ENCODE measurements around the gene CACNA1H. TPM values are rescaled to one million over a fixed set of nuclear protein-coding genes. Genes with fewer than 3 reads are reported as not detected.
"Not testable (repeated sequence)": the region's sequence is repeated elsewhere in the genome, so short reads cannot be mapped to it uniquely, and the experiment has no call there.

CACNA1H gene
- total and polyA plus RNA-seq, 9 of the 15 experiments (the other 6 are each of a cell fraction or from before 2014, with no cell fraction given): 0.10 to 0.18 TPM; not detected in 7

GRCh38 chr16:1255276-1256122, 102.6 kb downstream of the CACNA1H start, which contains the start of gene TPSD1:
TSS of gene TPSD1 (plus strand) at chr16:1256069. CDS start at chr16:1256281, 212 bp downstream.
- POLR2A ChIA-PET; BruUV-seq (replicated peaks); ATAC-seq: not testable (repeated sequence)

GRCh38 chr16:1256296-1256873, 103.5 kb downstream of the CACNA1H start:
- ATAC-seq; DNase-seq (ENCODE audit: extremely low read depth in 1 of 4, low spot score in 3 of 4); FAIRE-seq; H3K9me3 ChIP-seq (replicated peaks; ENCODE audit: control insufficient read depth, insufficient read depth, low read depth, low read length); H3K79me2 ChIP-seq (ENCODE audit: control insufficient read depth, insufficient read depth, low read length); H3K9me1 ChIP-seq (ENCODE audit: control insufficient read depth, insufficient read depth, low read length); POLR2A ChIA-PET; CTCF ChIA-PET (ENCODE audit: low intra/inter-chr PET ratio); H3K4me2 ChIP-seq (ENCODE audit: insufficient read depth, low read length); H3K36me3 ChIP-seq (ENCODE audit: control insufficient read depth, insufficient read depth, low read length); H4K20me1 ChIP-seq (replicated peaks; ENCODE audit: control insufficient read depth, insufficient read depth, low read length); H2AFZ ChIP-seq (ENCODE audit: low read depth, low read length); intact Hi-C loops (cut with micrococcal nuclease); H3K27ac ChIP-seq (ENCODE audit: extremely low read depth, low read depth, low read length); BruUV-seq (replicated peaks); H3K4me3 ChIP-seq; in situ Hi-C loops (cut with MboI); H3K9ac ChIP-seq (ENCODE audit: insufficient read depth in 1 of 2, low read depth in 2 of 2, low read length in 2 of 2): not testable (repeated sequence)
- Histone ChIP-seq H3K27me3 (ENCODE audit: control insufficient read depth in 2 of 2, insufficient read depth in 2 of 2, low read length in 2 of 2) (peaks cover 16 to 41% of the 10 kb centered on the region in 2 experiments; a peak in 4 of 5 replicates), H3K4me1 (replicated peaks in 1 of 2; ENCODE audit: control insufficient read depth in 2 of 2, insufficient read depth in 2 of 2, low read length in 2 of 2) (peaks cover 0 to 43% of the 10 kb centered on the region in 2 experiments; a peak in 2 of 5 replicates)
- 16% methylated on average over 12 of the region's 23 CpGs for WGBS (ENCODE audit: insufficient coverage, low coverage, missing lambda C conversion rate)

More at GRCh38 chr16:1255276-1256122, 102.6 kb downstream of the CACNA1H start, which contains the start of gene TPSD1:
- H4K20me1 ChIP-seq (replicated peaks; ENCODE audit: control insufficient read depth, insufficient read depth, low read length); H3K9me1 ChIP-seq (ENCODE audit: control insufficient read depth, insufficient read depth, low read length); H3K79me2 ChIP-seq (ENCODE audit: control insufficient read depth, insufficient read depth, low read length); H3K4me3 ChIP-seq; H3K9ac ChIP-seq (ENCODE audit: insufficient read depth in 1 of 2, low read depth in 2 of 2, low read length in 2 of 2); H3K27ac ChIP-seq (ENCODE audit: extremely low read depth, low read depth, low read length); H3K4me2 ChIP-seq (ENCODE audit: insufficient read depth, low read length); in situ Hi-C loops (cut with MboI); H3K36me3 ChIP-seq (ENCODE audit: control insufficient read depth, insufficient read depth, low read length); DNase-seq (ENCODE audit: extremely low read depth in 1 of 4, low spot score in 3 of 4); CTCF ChIA-PET (ENCODE audit: low intra/inter-chr PET ratio); FAIRE-seq; H3K9me3 ChIP-seq (replicated peaks; ENCODE audit: control insufficient read depth, insufficient read depth, low read depth, low read length); H2AFZ ChIP-seq (ENCODE audit: low read depth, low read length); intact Hi-C loops (cut with micrococcal nuclease): not testable (repeated sequence)
- Histone ChIP-seq H3K27me3 (ENCODE audit: control insufficient read depth in 2 of 2, insufficient read depth in 2 of 2, low read length in 2 of 2) (peaks cover 12 to 33% of the 10 kb centered on the region in 2 experiments; a peak in 4 of 5 replicates), H3K4me1 (replicated peaks in 1 of 2; ENCODE audit: control insufficient read depth in 2 of 2, insufficient read depth in 2 of 2, low read length in 2 of 2) (peaks cover 0 to 36% of the 10 kb centered on the region in 2 experiments; a peak in 2 of 5 replicates)
- 3% methylated on average over 16 of the region's 26 CpGs for WGBS (ENCODE audit: insufficient coverage, low coverage, missing lambda C conversion rate)

Data from K562 (cell line).